Activated T-cell treated with anti-CD3 and anti-CD28 coated beads for 48 hours (primary cell): ENCODE results near the gene KIF6.

Experiments used
- DNase-seq: peaks from one replicate; pipeline ENCODE4 v3.0.0-alpha.2; 2020; ENCODE audit warnings: low read depth

KIF6 gene

GRCh38 chr6:39381550-39382140 is 343.6 kb downstream of the KIF6 start:
- no peak for DNase-seq

DNA sequence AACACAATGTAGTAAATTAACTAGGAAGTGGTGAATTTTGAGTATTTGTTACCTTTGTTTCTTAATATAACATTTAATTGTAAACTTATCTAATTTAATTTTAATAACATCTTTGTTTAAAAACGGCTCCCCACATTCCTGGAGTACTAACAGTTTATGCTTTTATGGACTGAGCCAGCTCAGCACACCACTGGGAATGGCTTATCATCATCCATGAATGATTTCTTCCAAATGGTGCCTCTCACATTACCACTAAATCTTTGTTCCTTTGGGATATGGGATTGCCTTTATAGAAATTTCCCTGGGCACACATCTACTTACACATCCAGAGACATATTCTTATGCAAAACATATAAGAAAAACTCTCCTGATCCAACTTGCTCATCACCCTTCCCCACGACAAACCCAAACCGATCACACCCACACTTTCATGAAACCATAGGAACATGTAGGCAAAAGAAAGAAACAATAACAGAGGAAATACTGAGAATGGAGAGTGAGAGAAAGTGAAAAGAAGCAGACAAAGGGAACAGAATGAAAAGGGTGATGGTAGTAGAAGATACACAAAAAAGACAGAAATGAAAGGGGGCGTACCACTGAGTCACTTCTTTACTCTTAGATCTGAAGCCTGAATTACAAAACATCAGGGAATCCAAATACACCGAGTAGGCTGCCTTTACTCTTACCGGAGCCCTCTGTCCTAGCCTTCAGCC is 344.2 kb downstream of the KIF6 start:
- no peak for DNase-seq

DNA sequence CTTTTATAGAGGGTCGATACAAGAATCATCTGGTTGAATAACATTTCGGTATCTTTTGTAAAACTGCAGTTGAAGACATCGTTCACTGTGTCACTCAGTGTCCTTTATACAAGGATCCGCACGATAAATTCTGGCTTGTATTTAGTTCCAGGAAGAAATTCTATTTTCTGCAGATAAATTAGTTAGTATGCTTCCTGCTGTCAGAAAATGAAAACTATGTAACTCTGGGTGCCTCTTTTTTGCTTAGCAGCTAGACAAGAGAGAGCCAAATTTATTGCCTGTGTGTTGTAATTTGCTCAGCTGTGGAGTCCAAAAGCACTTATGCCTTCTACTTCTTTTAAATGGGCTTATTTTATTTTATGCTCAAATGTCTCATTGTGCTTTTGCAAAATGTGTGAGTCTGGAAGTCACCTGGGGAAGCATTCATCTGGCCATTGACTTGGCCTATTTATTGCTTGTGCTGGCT is 346.2 kb downstream of the KIF6 start:
- DNase-seq: no peak

- no peak for DNase-seq
Observed at GRCh38 chr6:39378175-39378959, 346.8 kb downstream of the KIF6 start.

GRCh38 chr6:39377539-39377950 is 347.7 kb downstream of the KIF6 start:
- DNase-seq: no peak

GRCh38 chr6:39375405-39375804 is 349.8 kb downstream of the KIF6 start:
- DNase-seq: no peak

DNA sequence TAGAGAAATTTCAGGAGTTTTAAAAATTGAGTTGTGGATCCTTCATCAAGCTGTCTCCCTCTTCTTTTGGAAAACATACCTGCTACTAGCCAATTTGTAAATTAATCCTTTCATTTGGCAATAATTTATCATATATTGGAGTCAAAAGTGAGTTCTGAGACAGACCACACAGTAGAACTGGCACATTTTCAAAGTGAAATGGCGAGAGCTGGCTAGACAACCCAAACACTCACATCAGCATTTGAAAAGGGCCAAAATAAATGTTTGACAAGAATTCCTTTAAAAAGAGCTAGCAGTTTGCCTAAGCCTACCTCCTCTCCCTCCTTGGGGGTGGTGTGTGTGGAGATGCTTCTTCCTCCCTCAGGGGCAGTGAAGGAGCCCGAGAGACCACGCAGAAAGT is 354.8 kb downstream of the KIF6 start:
- no peak for DNase-seq

- DNase-seq: no peak
Observed at GRCh38 chr6:39369987-39370386, 355.2 kb downstream of the KIF6 start.

GRCh38 chr6:39367700-39368099 is 357.5 kb downstream of the KIF6 start:
- DNase-seq: no peak

DNA sequence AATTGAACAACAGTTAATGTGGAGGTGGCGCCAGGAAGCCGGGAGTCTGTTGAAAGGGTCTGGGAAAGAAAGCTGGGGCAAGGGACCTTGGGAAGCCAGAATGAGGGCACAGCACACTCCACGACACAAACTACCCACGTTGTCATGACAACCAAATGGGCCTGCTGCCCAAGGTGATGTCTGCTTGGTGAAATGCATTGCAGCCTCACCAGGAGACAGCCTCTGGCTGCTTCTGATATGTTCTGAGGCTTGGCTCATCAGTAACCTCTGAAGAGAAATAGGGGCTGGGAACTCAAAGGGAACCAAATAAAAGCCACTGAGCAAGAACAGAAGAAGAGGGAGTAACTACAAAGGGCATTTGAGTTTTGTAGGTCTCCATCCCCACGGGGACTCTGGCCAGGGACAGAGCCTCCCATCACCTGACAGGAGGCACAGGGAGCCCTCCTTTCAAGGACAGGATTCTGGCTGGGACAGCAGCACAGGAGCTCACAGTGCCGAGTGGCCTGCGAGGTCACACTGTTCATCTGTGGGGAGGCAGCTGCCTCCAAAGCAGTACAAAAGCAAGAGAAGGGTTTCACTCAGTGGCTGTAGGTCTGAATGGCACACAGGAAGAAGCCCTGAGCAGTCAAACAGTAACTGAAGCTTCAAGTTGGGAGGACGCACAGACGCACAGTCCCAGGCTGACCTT is 358.1 kb downstream of the KIF6 start:
- DNase-seq: no peak

DNA sequence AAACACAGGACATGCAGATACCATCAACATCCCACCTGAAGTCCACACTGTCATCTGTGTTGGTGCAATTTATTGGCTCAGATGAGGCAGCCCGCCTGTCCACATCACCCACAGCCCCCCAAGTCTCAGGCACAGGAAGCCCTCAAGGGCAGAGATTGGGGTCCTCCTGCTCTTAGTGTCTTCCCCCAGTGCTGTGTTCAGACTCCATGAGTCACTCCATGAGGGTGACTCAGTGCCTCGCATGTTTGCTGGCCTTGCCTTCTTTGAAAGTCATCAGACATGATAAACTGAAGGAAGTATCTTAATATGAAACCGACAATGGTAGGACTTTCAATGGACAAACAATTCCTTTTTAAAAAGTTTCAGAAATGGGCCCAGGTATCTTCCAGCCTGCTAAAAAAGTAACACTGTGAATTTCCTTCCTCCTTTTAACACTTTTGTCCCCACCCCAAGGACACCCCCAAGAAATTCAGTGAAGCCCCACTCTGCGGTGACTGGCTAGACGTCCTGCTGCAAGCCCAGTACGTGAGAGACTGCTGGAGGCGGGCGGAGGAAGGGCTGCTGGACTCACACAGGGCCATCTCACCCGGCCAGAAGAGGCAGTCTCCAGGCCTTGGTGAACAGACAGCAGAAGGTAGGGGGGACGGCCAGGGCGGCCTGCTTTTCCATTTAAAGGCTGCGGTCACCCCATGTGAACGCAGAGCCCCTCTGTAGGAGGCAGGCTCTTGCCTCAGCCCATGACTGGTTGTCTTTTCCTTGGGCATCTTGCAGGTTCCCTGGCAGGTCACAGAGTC is 359.7 kb downstream of the KIF6 start:
- no peak for DNase-seq

DNA sequence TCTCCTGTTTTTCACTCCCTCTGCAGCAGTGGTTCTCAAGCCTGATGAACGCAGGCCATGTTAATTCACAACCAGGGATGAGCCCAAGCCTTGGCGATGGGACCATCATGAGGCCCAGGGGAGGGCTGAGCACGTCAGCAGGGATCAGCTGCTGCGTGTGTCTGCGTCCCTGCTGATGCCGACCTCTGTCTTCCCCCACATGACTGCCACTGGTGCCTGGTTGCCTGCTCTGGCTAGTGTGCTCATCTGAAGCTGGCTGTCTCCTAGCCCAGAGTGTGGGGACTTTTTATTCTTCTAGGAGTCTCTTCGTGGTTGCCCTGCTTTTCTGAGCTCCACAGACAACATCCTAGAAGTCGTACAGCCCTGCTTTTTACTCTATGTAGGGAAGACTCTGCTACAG is 361.9 kb downstream of the KIF6 start:
- no peak for DNase-seq

DNA sequence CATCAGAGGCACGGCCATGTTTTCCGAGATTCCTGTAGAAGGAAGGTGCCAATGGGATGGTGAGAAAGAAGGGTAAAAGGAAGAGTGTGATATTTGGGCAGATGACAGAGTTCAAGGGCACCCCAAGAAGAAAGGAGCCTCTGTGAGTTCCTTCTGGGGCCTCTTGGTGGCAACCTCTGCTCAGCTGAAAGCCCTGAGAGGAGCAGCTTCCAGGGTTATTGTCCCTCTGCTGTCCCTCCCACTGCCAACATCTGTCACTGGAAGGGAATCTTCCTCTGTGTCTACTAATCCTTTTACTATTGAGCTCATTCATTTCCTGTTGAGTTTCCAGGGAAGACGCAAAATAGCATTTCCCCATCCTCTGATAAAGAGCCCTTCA is 362.7 kb downstream of the KIF6 start:
- DNase-seq: no peak

- peak; percentile 43 for DNase-seq
Observed at GRCh38 chr6:39361657-39362486, 363.3 kb downstream of the KIF6 start.

DNA sequence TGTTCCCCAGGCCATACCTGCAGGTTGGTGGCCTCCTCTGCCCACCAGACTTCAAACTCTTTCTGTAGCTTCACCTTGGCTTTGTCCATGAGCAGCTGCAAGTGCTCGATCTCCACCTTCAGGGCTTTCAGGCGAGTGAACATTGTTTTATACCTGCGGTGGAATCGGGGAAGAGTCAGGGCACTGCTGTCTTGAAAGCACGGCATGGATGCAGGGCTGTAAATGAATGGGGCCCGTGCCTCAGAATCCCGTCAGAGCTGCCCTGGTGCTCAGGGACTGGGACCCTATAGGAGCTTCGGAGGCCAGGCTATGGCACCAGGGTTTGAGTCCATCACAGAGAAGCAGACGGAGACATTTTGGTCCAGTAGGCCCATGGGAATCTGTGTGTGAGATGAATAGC is 364.8 kb downstream of the KIF6 start:
- no peak for DNase-seq

GRCh38 chr6:39357998-39358686 is 367.1 kb downstream of the KIF6 start:
- no peak for DNase-seq

DNA sequence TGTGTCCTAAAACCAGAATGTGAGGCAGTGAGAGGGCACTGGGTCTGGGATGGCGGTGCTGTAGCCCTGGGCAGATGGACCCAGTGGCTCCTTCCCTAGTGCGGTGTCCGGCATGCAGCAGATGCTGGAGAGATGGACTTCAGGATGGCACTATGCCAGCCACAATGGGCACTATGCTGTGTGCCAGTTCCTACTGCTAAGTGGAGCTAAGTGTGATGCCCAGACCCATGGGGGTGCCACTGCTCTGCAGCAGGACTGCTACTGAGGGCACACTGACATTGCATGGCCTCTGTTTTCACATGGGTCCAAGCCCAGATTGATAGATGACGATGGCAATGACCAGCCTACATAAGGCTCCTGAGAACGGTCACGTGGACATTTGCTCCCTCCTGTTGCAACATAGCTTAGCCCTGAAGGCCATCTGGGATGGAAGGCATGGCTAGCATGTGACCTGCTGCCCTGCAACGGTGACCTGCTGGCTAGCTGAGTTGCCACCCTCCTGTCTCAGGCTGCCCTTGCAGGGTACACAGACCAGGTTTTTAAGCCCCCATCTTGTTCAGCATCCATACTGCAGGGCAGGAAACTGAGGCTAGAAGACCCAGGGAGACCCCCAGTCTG is 371.4 kb downstream of the KIF6 start:
- DNase-seq: no peak

DNA sequence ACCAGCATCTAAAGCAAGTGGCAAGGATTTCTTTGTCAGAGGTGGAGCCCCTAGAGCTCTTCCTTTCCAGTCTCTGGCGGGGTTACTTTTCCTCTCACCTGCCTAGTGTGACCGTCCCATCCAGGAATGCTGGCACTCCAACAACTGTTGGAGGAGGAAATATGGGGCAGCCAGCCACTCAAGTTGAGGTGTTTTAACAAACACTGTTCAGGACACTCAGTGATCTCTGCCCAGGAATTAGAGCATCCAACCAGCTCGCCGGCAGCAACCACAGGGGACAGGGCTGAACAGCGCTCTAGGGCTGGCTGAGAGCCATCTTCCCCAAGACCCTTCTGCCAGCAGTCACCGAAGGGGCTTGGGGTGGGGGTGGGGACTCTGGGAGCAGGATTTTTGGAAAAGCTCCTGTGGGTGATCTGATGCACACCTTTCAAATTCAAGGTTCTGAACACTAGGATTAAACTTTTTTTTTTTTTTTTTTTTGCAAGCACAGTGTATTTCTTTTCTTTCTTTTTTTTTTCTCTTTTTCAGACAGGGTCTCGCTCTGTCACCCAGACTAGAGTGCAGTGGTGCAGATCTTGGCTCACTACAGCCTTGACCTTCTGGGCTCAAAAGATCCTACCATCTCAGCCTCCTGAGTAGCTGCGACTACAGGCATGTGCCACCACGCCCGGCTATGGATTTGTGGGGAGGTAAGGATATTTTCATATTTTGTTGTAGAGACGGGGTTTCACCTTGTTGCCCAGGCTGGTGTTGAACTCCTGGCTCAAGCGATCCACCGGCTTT is 374.3 kb downstream of the KIF6 start:
- no peak for DNase-seq

DNA sequence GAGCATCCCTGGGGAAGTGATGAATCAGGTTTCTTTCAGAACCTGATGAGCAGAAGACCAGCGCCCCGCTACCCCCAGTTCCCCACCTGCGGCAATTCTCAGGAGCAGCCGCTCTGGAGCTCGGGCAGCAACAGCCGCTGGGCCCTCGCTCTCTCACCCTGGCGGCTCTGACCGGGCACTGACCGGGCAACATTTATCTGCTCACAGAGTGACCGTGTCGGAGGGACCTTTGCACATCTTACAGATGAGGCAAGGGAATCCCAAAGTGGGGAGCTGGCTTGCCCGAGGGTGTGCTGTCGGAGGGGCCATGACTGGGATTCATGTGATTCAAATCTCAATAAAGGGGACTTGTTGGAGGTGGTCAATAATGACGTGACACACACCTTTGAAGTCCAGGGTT is 376.5 kb downstream of the KIF6 start:
- no peak for DNase-seq
